ENCODE measurements around the gene PIAS4.
"Not testable (repeated sequence)": the region's sequence is repeated elsewhere in the genome, so short reads cannot be mapped to it uniquely, and the experiment has no call there.

The PIAS4 gene

DNA sequence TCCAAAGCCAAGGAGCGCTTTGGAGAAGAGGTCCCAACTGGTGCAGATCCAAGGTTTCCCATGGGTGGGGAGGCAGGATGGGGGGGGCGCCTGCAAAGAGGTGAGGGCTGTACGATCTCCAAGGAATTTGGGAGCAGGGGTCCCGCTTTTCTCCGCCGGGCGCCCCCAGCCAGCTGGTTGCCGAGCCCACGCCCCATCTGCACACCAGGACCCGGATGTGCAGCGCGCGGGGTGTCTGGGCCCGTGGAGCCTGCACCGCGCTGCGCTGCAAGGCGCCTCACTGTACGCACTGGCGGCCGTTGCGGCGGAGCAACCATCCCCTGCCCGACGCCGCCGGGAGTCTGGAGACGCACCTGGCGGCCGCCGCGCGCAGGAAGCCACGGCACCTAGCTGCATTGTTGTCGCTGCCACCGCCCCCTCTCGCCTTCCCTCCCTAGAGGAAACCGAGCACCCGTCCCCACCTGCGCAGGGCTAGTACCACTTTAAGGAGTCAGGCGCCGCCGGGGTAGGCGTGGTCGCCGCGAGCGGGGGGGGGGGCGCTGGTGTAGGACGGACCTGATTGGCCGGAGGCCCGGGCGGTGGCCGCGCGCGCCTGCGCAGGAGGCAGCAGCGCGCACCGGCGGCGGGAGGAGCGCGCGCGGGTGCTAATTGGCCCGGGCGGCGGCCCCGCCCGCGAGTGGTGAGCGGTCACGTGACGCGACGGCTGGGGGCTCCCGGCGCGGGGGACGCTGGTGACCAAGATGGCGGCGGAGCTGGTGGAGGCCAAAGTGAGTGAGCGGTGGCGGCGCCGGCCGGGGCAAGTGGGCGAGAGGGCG, at the start of gene PIAS4:
Gene PIAS4 (plus strand): TSS at position 716 of the 815 bp plus-strand sequence. CDS start 25 bp downstream, at position 741.
- peak; percentile 87 to 93 (median 88) for DNase-seq (ENCODE audit: low read depth in 3 of 3)

DNA sequence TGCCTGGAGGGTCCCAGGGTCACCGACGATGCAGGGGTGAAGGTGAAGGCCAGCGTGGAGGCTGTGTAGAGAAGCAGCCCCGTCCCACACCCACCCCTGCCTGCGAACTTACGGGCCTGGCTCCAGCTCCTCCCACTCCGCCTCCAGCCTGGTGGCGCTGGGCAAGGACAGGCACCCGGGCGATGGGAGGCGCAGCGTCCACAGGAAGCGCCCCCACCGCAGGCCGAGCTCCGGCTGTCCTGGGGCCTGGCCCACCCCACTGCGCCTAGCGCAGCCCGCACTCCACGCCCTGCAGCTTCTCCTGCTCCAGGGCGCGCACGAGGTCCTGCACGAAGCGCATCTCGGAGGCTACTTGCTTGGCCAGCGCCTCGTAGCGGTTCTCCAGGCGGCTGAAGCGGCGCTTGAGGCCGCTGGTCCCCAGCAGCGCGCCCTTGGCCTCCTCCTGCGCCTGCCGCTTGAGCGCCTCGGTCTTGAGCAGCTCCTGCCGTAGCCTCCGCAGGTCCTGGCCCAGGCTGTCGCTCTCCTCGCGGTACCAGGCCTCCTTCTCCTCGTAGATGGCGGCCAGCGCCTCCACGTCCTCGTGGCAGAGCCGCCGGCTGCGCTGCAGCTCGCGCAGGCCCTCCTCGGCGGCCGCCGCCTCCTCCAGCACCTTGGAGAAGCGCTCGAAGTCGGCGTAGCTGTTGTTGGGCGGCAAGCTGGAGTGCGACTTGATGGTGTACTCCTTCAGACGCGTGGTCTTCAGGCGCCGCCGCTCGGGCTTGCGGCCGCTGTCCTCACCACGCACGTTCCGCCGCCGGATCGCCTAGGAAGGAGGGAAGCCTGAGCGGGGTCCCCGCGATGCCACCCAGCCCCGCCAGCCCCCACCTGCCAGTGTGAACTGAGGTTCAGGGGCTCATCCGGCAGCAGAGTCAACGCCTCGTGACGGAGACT, 48.4 kb upstream of the PIAS4 start:
- DNase-seq (ENCODE audit: low read depth in 3 of 3): no peak

GRCh38 chr19:3959766-3960131, 47.8 kb upstream of the PIAS4 start:
- no peak for DNase-seq (ENCODE audit: low read depth in 3 of 3)

- no peak for DNase-seq (ENCODE audit: low read depth in 3 of 3)
Observed at GRCh38 chr19:3961007-3961406, 46.5 kb upstream of the PIAS4 start.

DNA sequence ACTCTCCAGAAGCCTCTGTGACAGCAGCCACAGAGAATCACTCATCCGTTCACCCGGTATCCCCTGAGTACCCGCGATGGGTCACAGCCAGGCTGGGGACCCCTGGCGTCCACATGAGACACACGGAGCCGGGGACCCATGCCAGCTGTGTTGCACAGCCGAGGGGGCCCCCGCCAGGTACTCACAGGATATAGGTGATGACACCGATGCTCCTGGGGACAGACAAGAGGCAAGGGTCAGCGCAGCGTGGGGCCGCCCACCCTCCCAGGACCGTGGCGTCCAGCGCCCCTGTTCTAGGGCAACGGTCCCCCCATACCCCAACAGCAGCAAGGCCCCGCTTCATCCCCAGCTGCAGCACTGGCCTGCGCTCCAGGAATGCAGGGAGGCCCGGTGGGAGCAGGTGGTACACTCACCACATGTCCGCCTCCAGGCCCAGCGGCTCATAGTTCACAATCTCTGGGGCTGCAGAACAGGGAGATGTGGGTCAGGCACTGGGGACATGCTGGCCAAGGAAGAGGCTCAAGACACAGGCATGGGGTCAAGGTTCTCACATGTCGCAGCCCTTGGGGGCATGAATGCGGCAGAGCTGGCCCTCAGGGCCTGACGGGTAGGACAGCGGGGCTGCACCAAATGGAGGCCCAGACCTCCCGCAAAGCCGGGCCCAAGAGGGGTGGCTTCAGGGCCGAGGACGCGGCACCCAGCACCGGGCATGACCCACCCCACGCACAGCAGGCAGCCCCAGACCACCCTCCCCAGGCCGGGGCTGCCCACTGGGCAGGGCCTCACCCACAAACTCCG, 43.9 kb upstream of the PIAS4 start:
- no peak for DNase-seq (ENCODE audit: low read depth in 3 of 3)

DNA sequence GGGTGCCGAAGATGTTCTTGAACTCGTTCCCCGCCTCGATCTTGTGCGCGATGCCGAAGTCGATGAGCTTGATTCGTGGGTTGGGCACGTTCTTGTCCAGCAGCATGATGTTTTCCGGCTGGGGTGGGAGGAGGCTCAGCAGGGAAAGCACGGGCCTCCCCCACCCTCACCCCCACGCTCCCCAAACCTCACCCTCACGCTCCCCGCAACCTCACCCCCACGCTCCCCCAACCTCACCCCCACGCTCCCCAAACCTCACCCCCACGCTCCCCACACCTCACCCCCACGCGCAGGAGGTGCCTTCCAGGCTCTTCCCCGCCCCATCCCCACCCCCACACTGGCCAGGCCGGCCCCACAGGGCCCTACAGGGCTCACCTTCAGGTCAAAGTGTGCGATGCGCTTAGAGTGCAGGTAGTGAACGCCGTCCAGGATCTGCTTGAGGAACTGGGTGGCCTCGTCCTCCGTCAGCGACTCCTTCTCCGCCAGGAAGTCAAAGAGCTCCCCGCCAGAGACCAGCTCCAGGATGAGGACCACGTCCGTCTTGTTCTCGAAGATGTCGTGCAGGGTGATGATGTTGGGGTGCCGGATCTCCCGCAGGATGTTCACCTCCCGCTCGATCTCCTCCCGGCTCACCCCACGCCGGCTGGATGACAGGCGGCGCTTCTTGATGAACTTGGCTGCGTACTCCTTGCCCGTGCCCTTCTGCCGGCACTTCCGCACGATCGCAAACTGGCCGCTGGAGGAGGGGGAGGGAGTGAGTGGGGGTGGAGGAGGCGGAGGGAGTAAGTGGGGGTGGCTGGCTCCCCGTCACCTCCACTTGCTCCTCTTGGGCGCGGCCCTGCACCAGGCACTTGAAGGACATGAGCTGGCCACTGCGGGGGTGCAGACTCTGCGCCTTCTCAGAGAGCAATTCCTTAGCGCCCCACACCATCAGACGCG, 43.0 kb upstream of the PIAS4 start:
- no peak for DNase-seq (ENCODE audit: low read depth in 3 of 3)

GRCh38 chr19:3966051-3967017, 41.2 kb upstream of the PIAS4 start:
- no peak for DNase-seq (ENCODE audit: low read depth in 3 of 3)

GRCh38 chr19:3967983-3968382, 39.6 kb upstream of the PIAS4 start:
- not testable (repeated sequence) for DNase-seq (ENCODE audit: low read depth in 3 of 3)

GRCh38 chr19:3968556-3969434, 38.7 kb upstream of the PIAS4 start:
- no peak for DNase-seq (ENCODE audit: low read depth in 3 of 3)

- no peak for DNase-seq (ENCODE audit: low read depth in 3 of 3)
Observed at GRCh38 chr19:3969435-3970312, 37.9 kb upstream of the PIAS4 start.

- no peak for DNase-seq (ENCODE audit: low read depth in 3 of 3)
Observed at GRCh38 chr19:3970313-3970807, 37.2 kb upstream of the PIAS4 start.

GRCh38 chr19:3970808-3971598, 36.5 kb upstream of the PIAS4 start, which contains the start of gene DAPK3:
Gene DAPK3 (minus strand): TSS chr19:3971099. CDS start chr19:3969735, 1,364 bp downstream.
- peak; percentile 87 to 96 (median 90) for DNase-seq (ENCODE audit: low read depth in 3 of 3)

GRCh38 chr19:3975144-3975543, 32.4 kb upstream of the PIAS4 start:
- DNase-seq (ENCODE audit: low read depth in 3 of 3): no peak

GRCh38 chr19:3975637-3976087, 31.9 kb upstream of the PIAS4 start:
- DNase-seq (ENCODE audit: low read depth in 3 of 3): no peak

GRCh38 chr19:3976495-3977241, 30.9 kb upstream of the PIAS4 start:
- DNase-seq (ENCODE audit: low read depth in 3 of 3): no peak
